Measurements from ENCODE around the gene PPDPF. TPM values are rescaled to one million over a fixed set of nuclear protein-coding genes. Genes with fewer than 3 reads are reported as not detected.

The PPDPF gene
- total RNA-seq, 1 experiment from 2014 or later: 148 TPM

GRCh38 chr20:63544958-63545516, 24.5 kb downstream of the PPDPF start:
- no peak overlapping the region for H3K4me3 ChIP-seq (ENCODE audit: low read depth, low read length, poor library complexity, severe bottlenecking)
- no peaks in the 10 kb centered on the region for H3K36me3 ChIP-seq (ENCODE audit: insufficient read depth, low read length, poor library complexity, severe bottlenecking)
- H3K27me3 ChIP-seq (replicated peaks; ENCODE audit: insufficient read depth, low read depth, low read length, poor library complexity): peaks cover 48% of the 10 kb centered on the region
- H3K27ac ChIP-seq (ENCODE audit: low read depth, low read length, poor library complexity, severe bottlenecking): no peak overlapping the region
- CTCF ChIA-PET: no interaction called here
- no peaks in the 10 kb centered on the region for H3K9me3 ChIP-seq (ENCODE audit: low read depth, low read length, poor library complexity, severe bottlenecking)
- POLR2A ChIA-PET (ENCODE audit: low non-redundant PET): no interaction called here
- DNase-seq (ENCODE audit: low spot score): no peak
- no TSS peak for BruUV-seq (replicated peaks)
- no peaks in the 10 kb centered on the region for H3K4me1 ChIP-seq (ENCODE audit: insufficient read depth, low read length, poor library complexity, severe bottlenecking)
- TF ChIP-seq, protein P1, sequence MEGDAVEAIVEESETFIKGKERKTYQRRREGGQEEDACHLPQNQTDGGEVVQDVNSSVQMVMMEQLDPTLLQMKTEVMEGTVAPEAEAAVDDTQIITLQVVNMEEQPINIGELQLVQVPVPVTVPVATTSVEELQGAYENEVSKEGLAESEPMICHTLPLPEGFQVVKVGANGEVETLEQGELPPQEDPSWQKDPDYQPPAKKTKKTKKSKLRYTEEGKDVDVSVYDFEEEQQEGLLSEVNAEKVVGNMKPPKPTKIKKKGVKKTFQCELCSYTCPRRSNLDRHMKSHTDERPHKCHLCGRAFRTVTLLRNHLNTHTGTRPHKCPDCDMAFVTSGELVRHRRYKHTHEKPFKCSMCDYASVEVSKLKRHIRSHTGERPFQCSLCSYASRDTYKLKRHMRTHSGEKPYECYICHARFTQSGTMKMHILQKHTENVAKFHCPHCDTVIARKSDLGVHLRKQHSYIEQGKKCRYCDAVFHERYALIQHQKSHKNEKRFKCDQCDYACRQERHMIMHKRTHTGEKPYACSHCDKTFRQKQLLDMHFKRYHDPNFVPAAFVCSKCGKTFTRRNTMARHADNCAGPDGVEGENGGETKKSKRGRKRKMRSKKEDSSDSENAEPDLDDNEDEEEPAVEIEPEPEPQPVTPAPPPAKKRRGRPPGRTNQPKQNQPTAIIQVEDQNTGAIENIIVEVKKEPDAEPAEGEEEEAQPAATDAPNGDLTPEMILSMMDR (conservative IDR thresholded peaks at IDR 0.05; ENCODE audit: low read depth, low read length): no peak
- TF ChIP-seq EZH2 (IDR thresholded peaks at IDR 0.05; ENCODE audit: borderline replicate concordance, low read depth, low read length, poor library complexity, severe bottlenecking): no peak
- intact Hi-C loops (cut with micrococcal nuclease; ENCODE audit: unreplicated experiment): no loop called here

GRCh38 chr20:63545814-63546213, 25.2 kb downstream of the PPDPF start:
- CTCF ChIA-PET: no interaction called here

GRCh38 chr20:63546256-63546955, 25.8 kb downstream of the PPDPF start:
- CTCF ChIA-PET: no interaction called here
- no TSS peak for BruUV-seq (replicated peaks)
- DNase-seq (ENCODE audit: low spot score): no peak
- intact Hi-C loops (cut with micrococcal nuclease; ENCODE audit: unreplicated experiment): no loop called here
- Histone ChIP-seq H3K4me3 (ENCODE audit: low read depth, low read length, poor library complexity, severe bottlenecking) (no peak overlapping the region), H3K4me1 (ENCODE audit: insufficient read depth, low read length, poor library complexity, severe bottlenecking) (no peaks in the 10 kb centered on the region), H3K9me3 (ENCODE audit: low read depth, low read length, poor library complexity, severe bottlenecking) (no peaks in the 10 kb centered on the region), H3K36me3 (ENCODE audit: insufficient read depth, low read length, poor library complexity, severe bottlenecking) (no peaks in the 10 kb centered on the region), H3K27me3 (replicated peaks; ENCODE audit: insufficient read depth, low read depth, low read length, poor library complexity) (peaks cover 48% of the 10 kb centered on the region), H3K27ac (ENCODE audit: low read depth, low read length, poor library complexity, severe bottlenecking) (no peak overlapping the region)
- POLR2A ChIA-PET (ENCODE audit: low non-redundant PET): no interaction called here
- TF ChIP-seq EZH2 (IDR thresholded peaks at IDR 0.05; ENCODE audit: borderline replicate concordance, low read depth, low read length, poor library complexity, severe bottlenecking): no peak
- TF ChIP-seq, protein P1 (conservative IDR thresholded peaks at IDR 0.05; ENCODE audit: low read depth, low read length): no peak

More at GRCh38 chr20:63545814-63546213, 25.2 kb downstream of the PPDPF start:
- Histone ChIP-seq H3K27me3 (replicated peaks; ENCODE audit: insufficient read depth, low read depth, low read length, poor library complexity) (peaks cover 48% of the 10 kb centered on the region), H3K4me1 (ENCODE audit: insufficient read depth, low read length, poor library complexity, severe bottlenecking) (no peaks in the 10 kb centered on the region), H3K4me3 (ENCODE audit: low read depth, low read length, poor library complexity, severe bottlenecking) (no peak overlapping the region), H3K27ac (ENCODE audit: low read depth, low read length, poor library complexity, severe bottlenecking) (no peak overlapping the region), H3K36me3 (ENCODE audit: insufficient read depth, low read length, poor library complexity, severe bottlenecking) (no peaks in the 10 kb centered on the region), H3K9me3 (ENCODE audit: low read depth, low read length, poor library complexity, severe bottlenecking) (no peaks in the 10 kb centered on the region)
- BruUV-seq (replicated peaks): no TSS peak
- DNase-seq (ENCODE audit: low spot score): no peak
- POLR2A ChIA-PET (ENCODE audit: low non-redundant PET): no interaction called here
- intact Hi-C loops (cut with micrococcal nuclease; ENCODE audit: unreplicated experiment): no loop called here
- TF ChIP-seq, protein P1 (conservative IDR thresholded peaks at IDR 0.05; ENCODE audit: low read depth, low read length): no peak
- TF ChIP-seq EZH2 (IDR thresholded peaks at IDR 0.05; ENCODE audit: borderline replicate concordance, low read depth, low read length, poor library complexity, severe bottlenecking): no peak
